Sigmoid colon (tissue), 7 donors: ENCODE results near the gene PTPN2. TPM values are rescaled to one million over a fixed set of nuclear protein-coding genes. Genes with fewer than 3 reads are reported as not detected.

Experiments used
- DNase-seq: peaks from one replicate; pipeline ENCODE4 v3.0.0-alpha.2; 2019
- H3K27ac ChIP-seq, 4 donors: fragments of 200-600 bp; sonication (generic); one replicate each; pipeline ENCODE4 v1.5.1; 2016 to 2019; ENCODE audit warnings: mild to moderate bottlenecking in 1 of 4
- H3K27me3 ChIP-seq, 3 donors: fragments of 200-600 bp; sonication (generic); one replicate each; pipeline ENCODE4 v1.5.1; 2019; ENCODE audit warnings: mild to moderate bottlenecking in 1 of 3
- H3K36me3 ChIP-seq, 4 donors: fragments of 200-600 bp; sonication (generic); one replicate each; pipeline ENCODE4 v1.5.1; 2016 to 2019
- H3K4me1 ChIP-seq, 4 donors: fragments of 200-600 bp; sonication (generic); one replicate each; pipeline ENCODE4 v1.5.1; 2017 to 2019
- H3K4me3 ChIP-seq, 4 donors: fragments of 200-600 bp; sonication (generic); one replicate each; pipeline ENCODE4 v1.5.1; 2017 to 2019; ENCODE audit warnings: mild to moderate bottlenecking in 2 of 4, moderate library complexity in 1 of 4
- H3K9me3 ChIP-seq, 4 donors: fragments of 200-600 bp in 3 of 4; sonication (generic) in 3 of 4; one replicate each; pipeline versions ENCODE4 v1.5.1 to v1.6.1; 2013 to 2019
- CTCF ChIP-seq, 4 experiments: fragments of 450-650 bp in 3 of 4; fragments of 200-600 bp in 1 of 4; IDR thresholded peaks; one replicate each; pipeline ENCODE4 v1.5.1; 2016 to 2019; ENCODE audit warnings: antibody characterized with exemption in 4 of 4, mild to moderate bottlenecking in 3 of 4, moderate library complexity in 2 of 4
- EP300 ChIP-seq, 4 donors: sonication (generic); formaldehyde crosslinking; IDR thresholded peaks; one replicate each; pipeline ENCODE4 v1.6.1; 2017; ENCODE audit warnings: antibody characterized with exemption in 4 of 4
- POLR2A ChIP-seq, 2 donors: fragments of 450-650 bp; IDR thresholded peaks; one replicate each; pipeline ENCODE4 v1.6.1; 2016; ENCODE audit warnings: antibody characterized with exemption in 2 of 2, mild to moderate bottlenecking in 2 of 2, moderate library complexity in 2 of 2
- POLR2AphosphoS5 ChIP-seq, 4 donors: sonication (generic); formaldehyde crosslinking; IDR thresholded peaks; one replicate each; pipeline ENCODE4 v1.6.1; 2017; ENCODE audit warnings: antibody characterized with exemption in 4 of 4
- WGBS, 2 donors: extraction: QIAGEN DNeasy Blood & Tissue Kit; methylation state at CpG; one replicate each; pipeline ENCODE4 v1.1.7; 2013; 5-methylcytosine and 5-hydroxymethylcytosine counted together
- intact Hi-C: fragments of 100-400 bp; cut with DNase I; formaldehyde crosslinking; loops from one replicate; pipeline ENCODE4 v1.15.1; 2023
- polyA plus RNA-seq, 3 donors: library from polyadenylated mRNA; stranded (reverse); fragments of 200-250 nt; gene quantifications; one replicate each; pipeline ENCODE4 v1.2.3, GENCODE V29; 2013
- total RNA-seq, 4 donors: library from RNA; depleted of rRNA; stranded (reverse); fragments of >200 nt; gene quantifications; one replicate each; pipeline ENCODE4 v1.1.0, GENCODE V29; 2016
- donor health status: healthy with polysubstance abuse.
- donor health status: Bipolar disorder and iron deficiency.
- donor health status: healthy.

PTPN2 gene
- total and polyA plus RNA-seq, 7 donors = 20.0 to 43.1 (median 31.0) TPM

- no peaks in the 10 kb centered on the region for H3K27me3 ChIP-seq
- intact Hi-C loops = no loop called here
- DNase-seq = no peak
- H3K9me3 ChIP-seq = no peaks in the 10 kb centered on the region
- H3K4me1 ChIP-seq = no peaks in the 10 kb centered on the region
- H3K36me3 ChIP-seq = no peaks in the 10 kb centered on the region
- TF ChIP-seq EP300 (IDR thresholded peaks at IDR 0.05) = no peak
- TF ChIP-seq POLR2AphosphoS5 (IDR thresholded peaks at IDR 0.05) = no peak
- no peak for TF ChIP-seq POLR2A (IDR thresholded peaks at IDR 0.05)
- no peak for TF ChIP-seq CTCF (IDR thresholded peaks at IDR 0.05)
- no peak overlapping the region for H3K4me3 ChIP-seq
- 90 to 92% methylated on average over 6 of the region's 6 CpGs for WGBS, 2 donors
- H3K27ac ChIP-seq = no peak overlapping the region
Measured at GRCh38 chr18:12754511-12754910, 129.5 kb downstream of the PTPN2 start.

GRCh38 chr18:12751891-12752290 lies 132.1 kb downstream of the PTPN2 start:
- DNase-seq = no peak
- no peak for TF ChIP-seq CTCF (IDR thresholded peaks at IDR 0.05)
- TF ChIP-seq POLR2AphosphoS5 (IDR thresholded peaks at IDR 0.05) = no peak
- no peak for TF ChIP-seq EP300 (IDR thresholded peaks at IDR 0.05)
- WGBS, 2 donors = 75 to 88% methylated on average over 4 of the region's 4 CpGs
- intact Hi-C loops = no loop called here
- Histone ChIP-seq H3K27ac (no peak overlapping the region), H3K4me3 (no peak overlapping the region), H3K9me3 (no peaks in the 10 kb centered on the region), H3K4me1 (no peaks in the 10 kb centered on the region), H3K27me3 (no peaks in the 10 kb centered on the region), H3K36me3 (no peaks in the 10 kb centered on the region)

GRCh38 chr18:12751503-12751884 lies 132.5 kb downstream of the PTPN2 start:
- no peak for DNase-seq
- Histone ChIP-seq H3K27ac (no peak overlapping the region), H3K9me3 (no peaks in the 10 kb centered on the region), H3K36me3 (no peaks in the 10 kb centered on the region), H3K27me3 (no peaks in the 10 kb centered on the region), H3K4me3 (no peak overlapping the region), H3K4me1 (no peaks in the 10 kb centered on the region)
- intact Hi-C loops = no loop called here
- TF ChIP-seq POLR2A (IDR thresholded peaks at IDR 0.05) (no peak), POLR2AphosphoS5 (IDR thresholded peaks at IDR 0.05) (no peak), EP300 (IDR thresholded peaks at IDR 0.05) (no peak), CTCF (IDR thresholded peaks at IDR 0.05) (no peak)
- WGBS, 2 donors = 87 to 91% methylated on average over 5 of the region's 5 CpGs

- Histone ChIP-seq H3K4me1 (no peaks in the 10 kb centered on the region), H3K27me3 (no peaks in the 10 kb centered on the region), H3K4me3 (no peak overlapping the region), H3K36me3 (no peaks in the 10 kb centered on the region), H3K27ac (no peak overlapping the region), H3K9me3 (no peaks in the 10 kb centered on the region)
- intact Hi-C loops = no loop called here
- whole genome bisulfite sequencing, 2 donors = 93 to 95% methylated on average over 18 of the region's 18 CpGs
- TF ChIP-seq POLR2A (IDR thresholded peaks at IDR 0.05) (no peak), EP300 (IDR thresholded peaks at IDR 0.05) (no peak), POLR2AphosphoS5 (IDR thresholded peaks at IDR 0.05) (no peak), CTCF (IDR thresholded peaks at IDR 0.05) (no peak)
- DNase-seq = no peak
Measured at GRCh38 chr18:12750715-12751502, 133.1 kb downstream of the PTPN2 start.
